SH-SY5Y (cell line): ENCODE data around the gene INTS7.

Source experiments
- GATA2 ChIP-seq: IDR thresholded peaks from 2 replicates; pipeline ENCODE4 v1.6.1; 2011; ENCODE audit warnings: mild to moderate bottlenecking, low read depth, low read length
- GATA3 ChIP-seq: IDR thresholded peaks from 2 replicates; pipeline ENCODE4 v1.6.1; 2011; ENCODE audit warnings: low read depth, mild to moderate bottlenecking, low read length, moderate library complexity

DNA sequence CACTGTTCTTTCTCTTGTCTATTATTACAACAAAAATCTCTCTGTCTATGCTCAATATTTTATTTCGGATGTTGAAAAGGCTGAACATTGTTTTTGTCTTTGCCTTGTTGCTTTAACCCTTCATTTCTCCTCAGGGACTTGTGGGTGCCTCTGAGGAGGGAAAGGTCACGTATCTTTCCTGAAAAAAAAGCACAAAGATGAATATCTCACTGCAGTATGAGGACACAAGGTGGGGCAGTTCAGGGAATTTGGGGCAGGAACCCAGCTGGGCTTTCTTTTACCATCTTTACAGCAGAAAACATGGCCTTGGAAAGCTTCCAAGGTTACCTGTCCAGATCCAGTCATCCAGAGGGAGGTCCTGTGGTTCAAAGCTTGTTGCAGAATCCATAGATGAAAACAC, 105.7 kb downstream of the INTS7 start:
- TF ChIP-seq GATA2 (no peak), GATA3 (no peak)
